Motor neuron (in vitro differentiated cells): ENCODE data around the gene RP9. TPM values are rescaled to one million over a fixed set of nuclear protein-coding genes. Genes with fewer than 3 reads are reported as not detected.

Experiments used
- ATAC-seq, 8 experiments: fragments of 200-7000 bp; cut with Tn5 transposase; replicated peaks in 6 of 8; 2 replicates each; pipeline ENCODE4 v1.8.0; 2021; ENCODE audit warnings: mild to moderate bottlenecking in 8 of 8, moderate library complexity in 8 of 8
- H3K27ac ChIP-seq, 2 donors: fragments of 250-450 bp; sonication (Bioruptor Pico); 2 replicates each; pipeline ENCODE4 v1.9.0; 2021; ENCODE audit warnings: antibody characterized with exemption in 2 of 2, mild to moderate bottlenecking in 2 of 2, moderate library complexity in 1 of 2
- H3K4me1 ChIP-seq, 2 donors: fragments of 250-450 bp; sonication (Bioruptor Pico); replicated peaks in 1 of 2; 2 replicates each; pipeline ENCODE4 v1.6.1; 2021; ENCODE audit warnings: antibody characterized with exemption in 2 of 2, mild to moderate bottlenecking in 2 of 2, moderate library complexity in 1 of 2
- H3K4me3 ChIP-seq, 5 donors: fragments of 250-450 bp; sonication (Bioruptor Pico); 2 replicates each; pipeline ENCODE4 v1.9.0; 2021; ENCODE audit warnings: antibody characterized with exemption in 5 of 5, mild to moderate bottlenecking in 5 of 5, moderate library complexity in 4 of 5
- WGBS, 10 experiments: fragments of 450-650 bp; shearing (Covaris generic); methylation state at CpG; one replicate each; pipeline ENCODE4 v1.0.0; 2022; 5-methylcytosine and 5-hydroxymethylcytosine counted together
- in situ Hi-C, 9 experiments: fragments of 400-800 bp; cut with MboI; loops; one replicate each; pipeline ENCODE4 v1.15.0; 2021; ENCODE audit warnings: low sequenced_read_pairs in 9 of 9, low pct_unique_long_range_greater_than_20kb in 2 of 9; ENCODE audit not compliant: unreplicated experiment in 9 of 9
- total RNA-seq, 8 experiments: library from RNA; unstranded; fragments of 300-600 nt; gene quantifications; 2 replicates each; pipeline versions ENCODE4 v1.2.3 to v1.2.4, GENCODE V29; 2022

Gene RP9
- total RNA-seq, 8 experiments from 2014 or later: 10.3 to 30.6 (median 22.9) TPM

DNA sequence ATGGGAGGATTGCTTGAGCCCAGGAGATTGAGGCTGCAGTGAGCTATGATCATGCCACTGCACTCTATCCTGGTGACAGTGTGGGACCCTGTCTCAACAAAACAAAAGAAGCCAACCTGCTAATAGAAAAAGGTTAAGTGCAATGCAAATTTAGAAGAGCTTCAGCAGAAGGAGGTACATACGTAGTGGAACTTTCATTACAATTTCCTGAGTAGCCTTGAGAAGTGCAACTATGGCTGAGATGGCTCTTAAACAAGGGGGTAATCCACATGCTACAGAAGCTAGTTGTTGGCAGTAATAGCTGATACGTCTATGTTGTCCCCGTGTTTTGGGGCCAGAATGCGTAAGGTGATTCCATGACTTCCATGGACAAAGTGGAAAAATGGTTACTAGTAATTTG, 36.0 kb downstream of the RP9 start:
- in situ Hi-C loops: no loop called here
- H3K4me3 ChIP-seq: no peak overlapping the region
- 40 to 100% (median 91%) methylated on average over 1 to 4 of the region's 4 CpGs; no CpG with 5 or more reads in 2 of the 10 experiments for WGBS, 10 experiments
- ATAC-seq: no peak
- H3K27ac ChIP-seq: no peak overlapping the region
- no peaks in the 10 kb centered on the region for H3K4me1 ChIP-seq

DNA sequence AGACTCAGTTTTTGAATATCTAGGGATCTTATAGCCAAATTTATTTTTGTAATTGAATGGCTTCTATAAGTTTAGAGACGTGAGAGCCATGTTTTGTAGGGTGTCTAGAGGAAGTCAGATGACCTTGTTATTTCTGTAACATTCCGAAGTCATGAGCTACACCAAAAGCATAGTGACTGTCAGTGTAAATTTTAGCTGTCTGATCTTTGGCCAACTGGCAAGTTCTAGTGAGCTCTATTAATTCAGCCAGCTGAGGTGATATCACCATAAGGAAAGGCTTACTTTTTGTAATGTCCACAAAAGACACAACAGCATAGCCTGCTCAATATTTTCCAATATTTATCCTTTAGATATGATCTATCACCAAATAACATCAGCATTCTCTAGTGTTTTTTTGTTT, 36.7 kb downstream of the RP9 start:
- in situ Hi-C loops: no loop called here
- WGBS, 10 experiments: 10 to 83% (median 63%) methylated on average over 1 to 2 of the region's 2 CpGs; no CpG with 5 or more reads in 3 of the 10 experiments
- ATAC-seq: peak in 3 of 8 experiments; percentile 24 to 95 (median 81)
- no peak overlapping the region for H3K4me3 ChIP-seq
- no peaks in the 10 kb centered on the region for H3K4me1 ChIP-seq
- H3K27ac ChIP-seq: no peak overlapping the region

DNA sequence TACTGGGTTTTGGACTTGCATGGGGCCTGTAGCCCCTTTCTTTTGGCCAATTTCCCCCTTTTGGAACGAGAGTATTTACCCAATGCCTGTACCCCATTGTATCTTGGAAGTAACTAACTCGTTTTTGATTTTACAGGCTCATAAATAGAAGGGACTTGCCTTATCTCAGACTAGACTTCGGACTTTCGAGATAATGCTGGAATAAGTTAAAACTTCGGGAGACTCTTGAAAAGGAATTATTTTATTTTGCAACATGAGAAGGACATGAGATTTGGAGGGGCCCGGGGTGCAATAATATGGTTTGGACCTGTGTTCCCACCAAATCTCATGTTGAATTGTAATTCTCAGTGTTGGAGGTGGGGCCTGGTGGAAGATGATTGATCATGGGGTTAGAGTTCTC, 38.4 kb downstream of the RP9 start:
- ATAC-seq: no peak
- no peak overlapping the region for H3K4me3 ChIP-seq
- no peaks in the 10 kb centered on the region for H3K4me1 ChIP-seq
- in situ Hi-C loops: no loop called here
- no peak overlapping the region for H3K27ac ChIP-seq
- WGBS, 10 experiments: 31 to 100% (median 68%) methylated on average over 1 to 6 of the region's 6 CpGs; no CpG with 5 or more reads in 1 of the 10 experiments

DNA sequence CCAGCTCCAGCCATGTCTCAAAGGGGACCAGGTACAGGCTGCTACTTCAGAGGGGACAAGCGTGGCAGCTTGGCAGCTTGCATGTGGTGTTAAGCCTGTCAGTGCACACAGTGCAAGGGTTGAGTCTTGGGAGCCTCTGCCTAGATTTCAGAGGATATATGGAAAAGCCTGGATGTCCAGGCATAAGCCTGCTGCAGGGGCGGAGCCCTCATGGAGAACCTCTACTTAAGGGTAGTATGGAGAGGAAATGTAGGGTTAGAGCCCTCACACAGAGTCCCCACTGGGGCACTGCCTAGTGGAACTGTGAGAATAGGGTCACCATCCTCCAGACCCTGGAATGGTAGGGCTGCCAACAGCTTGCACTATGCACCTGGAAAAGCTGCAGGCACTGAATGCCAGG, 38.9 kb downstream of the RP9 start:
- Histone ChIP-seq H3K4me1 (no peaks in the 10 kb centered on the region), H3K4me3 (no peak overlapping the region), H3K27ac (no peak overlapping the region)
- in situ Hi-C loops: no loop called here
- WGBS, 10 experiments: 69 to 100% (median 100%) methylated on average over 1 to 2 of the region's 2 CpGs; no CpG with 5 or more reads in 5 of the 10 experiments
- no peak for ATAC-seq

DNA sequence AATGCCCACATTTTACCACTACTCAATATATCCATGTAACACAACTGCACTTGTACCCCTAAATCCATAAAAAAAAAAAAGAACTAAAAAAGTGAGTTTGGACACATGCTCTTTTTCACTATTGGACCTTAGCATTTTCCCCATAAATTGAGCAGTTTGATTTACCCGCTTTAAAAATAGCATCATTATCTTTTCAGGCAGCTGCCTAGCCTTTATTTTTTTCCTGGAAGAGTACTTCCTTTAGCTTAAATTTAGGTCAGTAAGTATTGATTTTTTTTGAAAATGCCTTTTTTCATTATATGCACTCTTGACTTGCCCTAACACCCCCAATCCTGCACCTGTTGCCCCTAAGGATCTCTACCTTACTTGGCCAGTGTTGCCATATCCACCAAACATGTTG, 41.3 kb downstream of the RP9 start:
- Histone ChIP-seq H3K27ac (no peak overlapping the region), H3K4me3 (no peak overlapping the region), H3K4me1 (no peaks in the 10 kb centered on the region)
- in situ Hi-C loops: no loop called here
- 43 to 100% (median 100%) methylated on average over 1 of the region's 1 CpG; no CpG with 5 or more reads in 2 of the 10 experiments for WGBS, 10 experiments
- ATAC-seq: no peak

DNA sequence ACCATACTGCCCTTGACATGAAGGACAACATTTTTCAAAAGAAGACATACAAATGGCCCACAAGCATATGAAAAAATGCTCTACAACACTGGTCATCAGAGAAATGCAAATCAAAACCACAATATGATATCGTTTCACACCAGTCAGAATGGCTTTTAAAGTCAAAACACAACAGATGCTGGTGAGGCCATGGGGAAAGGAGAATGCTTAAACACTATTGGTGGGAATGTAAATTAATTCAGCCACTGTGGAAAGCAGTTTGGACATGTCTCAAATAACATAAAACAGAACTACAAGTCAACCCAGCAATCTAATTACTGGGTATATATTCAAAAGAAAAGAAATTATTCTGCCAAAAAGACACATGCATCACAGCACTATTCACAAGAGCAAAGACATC, 42.4 kb downstream of the RP9 start:
- in situ Hi-C loops: no loop called here
- Histone ChIP-seq H3K27ac (no peak overlapping the region), H3K4me1 (no peaks in the 10 kb centered on the region), H3K4me3 (no peak overlapping the region)
- 17 to 100% (median 71%) methylated on average over 1 of the region's 1 CpG; no CpG with 5 or more reads in 1 of the 10 experiments for WGBS, 10 experiments
- ATAC-seq: no peak

DNA sequence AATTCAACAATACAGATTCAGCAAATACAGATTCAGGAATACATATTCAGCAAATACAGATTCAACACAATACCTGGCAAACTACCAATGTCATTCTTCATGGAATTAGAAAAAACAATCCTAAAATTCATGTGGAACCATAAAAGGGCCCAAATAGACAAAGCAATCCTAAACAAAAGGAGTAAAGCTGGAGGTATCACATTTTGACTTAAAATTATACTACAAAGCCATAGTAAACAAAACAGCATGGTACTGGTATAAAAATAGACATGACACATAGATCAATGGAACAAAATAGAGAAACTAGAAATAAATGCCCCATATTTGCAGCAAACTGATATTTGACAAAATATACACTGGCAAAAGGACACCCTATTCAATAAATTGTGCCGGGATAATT, 43.2 kb downstream of the RP9 start:
- Histone ChIP-seq H3K4me1 (peaks cover 4% of the 10 kb centered on the region in 2 donors), H3K4me3 (no peak overlapping the region), H3K27ac (no peak overlapping the region)
- WGBS, 10 experiments: 100% methylated on average over 1 of the region's 1 CpG; no CpG with 5 or more reads in 2 of the 10 experiments
- in situ Hi-C loops: no loop called here
- ATAC-seq: no peak

DNA sequence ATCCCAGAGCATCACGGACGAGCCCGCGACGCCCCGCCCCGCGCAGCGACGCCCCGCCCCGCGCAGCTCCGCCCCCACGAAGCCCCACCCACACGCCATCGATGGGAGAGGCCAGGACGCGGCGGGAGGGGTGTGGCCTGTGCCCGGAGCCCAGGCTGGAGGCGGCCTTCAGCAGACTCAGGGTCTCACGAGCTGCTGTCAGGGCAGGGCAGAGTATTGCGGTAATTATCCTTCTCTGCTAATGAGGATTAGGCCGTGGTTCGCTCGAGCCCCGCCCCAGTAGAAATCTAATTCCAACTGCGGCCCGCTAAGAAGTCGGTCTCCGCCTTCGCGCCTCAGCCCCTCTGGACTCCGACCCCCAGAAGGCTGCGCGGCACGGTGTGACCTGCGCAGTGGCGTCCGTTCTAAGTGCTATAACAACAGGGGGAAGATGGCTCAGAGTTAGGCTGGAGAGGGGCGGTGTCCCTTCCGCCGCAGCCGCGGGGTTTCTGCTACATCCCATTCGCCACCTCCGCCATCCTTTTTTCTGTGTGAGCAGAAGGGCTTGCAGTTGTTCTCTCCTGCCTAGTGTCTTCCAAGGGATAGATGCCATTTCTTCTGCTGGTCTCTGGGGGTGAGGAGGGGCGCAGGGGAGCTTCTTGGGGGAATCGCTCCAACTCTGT, 46.3 kb downstream of the RP9 start:
- H3K4me1 ChIP-seq: peaks cover 6 to 7% of the 10 kb centered on the region in 2 donors
- in situ Hi-C loops: no loop called here
- 0 to 3% (median 1%) methylated on average over 5 to 7 of the region's 50 CpGs; no CpG with 5 or more reads in 6 of the 10 experiments for WGBS, 10 experiments
- peak overlapping the region; percentile 91 to 95 for H3K27ac ChIP-seq
- H3K4me3 ChIP-seq: peak overlapping the region; percentile 48 to 73 (median 60)
- ATAC-seq: peak; percentile 90 to 95 (median 94)

DNA sequence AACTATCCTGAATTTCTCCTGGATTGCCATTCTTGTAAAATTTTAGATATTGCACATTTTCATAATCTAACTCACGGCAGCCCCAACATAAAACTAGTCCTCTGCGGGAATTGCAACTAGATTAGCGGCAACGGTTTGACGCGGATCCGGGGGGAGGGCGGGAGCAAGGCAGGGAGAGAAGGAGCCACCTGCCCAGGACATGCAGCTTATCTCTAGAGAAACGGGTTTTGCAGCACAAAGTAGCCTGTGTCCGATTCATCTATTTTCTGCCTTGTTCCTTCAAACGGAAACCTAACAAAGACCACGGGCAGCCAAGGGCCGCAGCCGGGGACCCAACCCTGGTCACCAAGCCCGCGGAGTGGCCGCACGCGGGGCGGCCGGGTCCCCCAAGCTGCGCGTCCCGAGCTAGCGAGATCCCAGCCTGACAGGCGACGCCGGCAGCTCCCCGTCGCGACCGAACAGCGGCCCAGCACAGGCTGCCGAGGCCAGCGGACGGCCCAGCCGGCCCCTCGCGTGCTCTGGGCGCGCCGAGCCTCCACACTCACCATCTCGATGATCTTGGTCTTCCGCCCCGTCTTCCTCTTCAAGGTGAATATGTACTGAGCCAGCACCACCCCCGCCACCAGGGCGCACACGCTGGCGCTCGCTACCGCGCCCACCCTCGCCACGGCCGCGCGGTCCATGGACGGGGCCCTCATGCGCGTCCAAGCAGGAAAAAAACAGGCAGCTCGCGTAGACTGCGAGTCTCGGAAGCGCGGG, 47.0 kb downstream of the RP9 start, which contains the start of gene NT5C3A:
Gene NT5C3A, minus strand, starts transcription at position 754 of the 759 bp plus-strand sequence. Its CDS starts 71 bp downstream, at position 683.
- whole genome bisulfite sequencing, 10 experiments: 0 to 3% (median 0%) methylated on average over 3 to 13 of the region's 66 CpGs; no CpG with 5 or more reads in 1 of the 10 experiments
- in situ Hi-C loops: no loop called here
- H3K4me1 ChIP-seq: peaks cover 6 to 7% of the 10 kb centered on the region in 2 donors
- ATAC-seq: peak in 7 of 8 experiments; percentile 0 to 43 (median 36)
- H3K27ac ChIP-seq: peak within 1 kb of the TSS; percentile 91 to 95
- peak within 1 kb of the TSS; percentile 48 to 73 (median 60) for H3K4me3 ChIP-seq

DNA sequence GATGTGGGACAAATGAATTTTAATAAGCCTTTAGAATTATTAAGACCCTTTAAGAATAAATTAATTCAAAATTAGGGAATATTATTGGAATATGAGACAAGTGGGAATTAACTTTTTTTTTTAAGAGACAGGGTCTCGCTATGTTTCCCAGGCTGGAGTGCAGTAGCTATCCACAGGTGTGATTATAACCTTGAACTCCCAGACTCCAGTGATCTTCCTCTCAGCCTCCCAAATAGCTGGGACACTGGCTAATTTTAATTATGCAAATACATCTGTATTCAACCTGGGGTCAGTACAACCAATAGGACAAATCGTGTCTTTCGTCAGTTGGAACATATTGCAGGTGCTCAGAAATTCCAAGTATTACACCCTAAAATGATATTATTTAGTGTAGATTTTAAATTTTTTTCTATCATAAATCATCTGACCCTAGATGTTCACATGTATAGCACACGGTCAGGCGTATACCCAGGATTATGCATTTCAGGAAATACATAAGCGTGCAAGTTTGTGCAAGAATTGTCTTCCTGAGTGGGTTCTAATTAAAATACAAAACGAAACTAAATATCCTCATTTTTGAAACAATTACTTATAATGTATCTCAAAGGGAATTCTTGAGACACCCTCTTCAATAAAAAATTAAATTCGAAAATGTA, 47.8 kb downstream of the RP9 start:
- in situ Hi-C loops: no loop called here
- 0 to 22% (median 12%) methylated on average over 1 to 8 of the region's 8 CpGs for WGBS, 10 experiments
- no peak for ATAC-seq
- no peak overlapping the region for H3K27ac ChIP-seq
- H3K4me3 ChIP-seq: peak overlapping the region; percentile 48 to 73 (median 60)
- H3K4me1 ChIP-seq: peaks cover 6 to 7% of the 10 kb centered on the region in 2 donors

DNA sequence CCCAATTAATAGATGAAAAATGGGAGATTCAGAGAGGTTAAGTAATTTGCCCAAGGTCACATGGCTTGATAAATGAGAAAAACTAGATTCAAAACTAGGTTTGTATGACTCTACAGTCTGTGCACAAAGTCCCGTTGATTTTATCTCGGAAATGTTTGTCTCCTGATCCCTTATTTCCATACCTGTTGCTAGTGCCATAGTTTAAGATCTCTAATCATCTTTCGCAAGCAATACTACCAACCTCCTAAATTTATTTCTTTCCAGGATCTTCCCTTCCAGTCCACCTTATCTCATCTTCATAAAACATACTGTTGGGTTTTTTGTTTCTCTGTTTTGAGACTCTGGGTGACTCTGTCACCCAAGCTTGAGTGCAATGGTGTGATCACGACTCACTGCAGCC, 49.6 kb downstream of the RP9 start:
- H3K4me1 ChIP-seq: peaks cover 6 to 7% of the 10 kb centered on the region in 2 donors
- no peak overlapping the region for H3K4me3 ChIP-seq
- H3K27ac ChIP-seq: no peak overlapping the region
- WGBS, 10 experiments: 16 to 100% (median 64%) methylated on average over 2 to 4 of the region's 4 CpGs
- in situ Hi-C loops: no loop called here
- no peak for ATAC-seq

DNA sequence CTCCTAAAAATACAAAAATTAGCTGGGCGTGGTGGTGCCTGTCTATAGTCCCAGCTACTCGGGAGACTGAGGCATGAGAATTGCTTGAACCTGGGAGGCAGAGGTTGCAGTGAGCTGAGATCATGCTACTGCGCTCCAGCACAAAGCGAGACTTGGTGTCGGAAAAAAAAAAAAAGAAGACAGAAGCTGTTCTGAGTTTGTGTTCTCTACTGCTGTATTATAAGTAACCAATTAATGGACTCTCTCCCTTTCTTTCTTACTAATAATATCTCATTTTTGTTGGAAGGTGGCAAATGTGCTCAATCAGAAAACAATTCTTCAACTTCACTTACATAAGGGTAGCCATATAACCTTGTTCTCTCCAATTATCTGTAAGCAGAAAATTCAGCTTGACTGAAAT, 54.0 kb downstream of the RP9 start:
- in situ Hi-C loops: no loop called here
- H3K4me3 ChIP-seq: no peak overlapping the region
- no peaks in the 10 kb centered on the region for H3K4me1 ChIP-seq
- no peak overlapping the region for H3K27ac ChIP-seq
- ATAC-seq: no peak
- WGBS, 10 experiments: 93 to 100% (median 97%) methylated on average over 3 to 5 of the region's 5 CpGs; no CpG with 5 or more reads in 5 of the 10 experiments
